A673 (cell line): ENCODE measurements around the gene SLC5A5.

ENCODE experiments used
- EZH2 ChIP-seq: fragments of 200-600 bp; sonication (generic); IDR thresholded peaks from 2 replicates; pipeline ENCODE4 v1.6.1; 2017; ENCODE audit warnings: borderline replicate concordance, low read depth, mild to moderate bottlenecking, mixed read lengths, antibody characterized with exemption, low read length; ENCODE audit not compliant: poor library complexity, severe bottlenecking
- TF ChIP-seq, protein P1 (sequence below): fragments of 300-800, 200-600 bp; sonication (generic); conservative IDR thresholded peaks from 2 replicates; pipeline ENCODE4 v1.5.1; 2017; ENCODE audit warnings: low read depth, mild to moderate bottlenecking, antibody characterized with exemption, low read length, moderate library complexity, mixed read lengths

- TF ChIP-seq, protein P1, sequence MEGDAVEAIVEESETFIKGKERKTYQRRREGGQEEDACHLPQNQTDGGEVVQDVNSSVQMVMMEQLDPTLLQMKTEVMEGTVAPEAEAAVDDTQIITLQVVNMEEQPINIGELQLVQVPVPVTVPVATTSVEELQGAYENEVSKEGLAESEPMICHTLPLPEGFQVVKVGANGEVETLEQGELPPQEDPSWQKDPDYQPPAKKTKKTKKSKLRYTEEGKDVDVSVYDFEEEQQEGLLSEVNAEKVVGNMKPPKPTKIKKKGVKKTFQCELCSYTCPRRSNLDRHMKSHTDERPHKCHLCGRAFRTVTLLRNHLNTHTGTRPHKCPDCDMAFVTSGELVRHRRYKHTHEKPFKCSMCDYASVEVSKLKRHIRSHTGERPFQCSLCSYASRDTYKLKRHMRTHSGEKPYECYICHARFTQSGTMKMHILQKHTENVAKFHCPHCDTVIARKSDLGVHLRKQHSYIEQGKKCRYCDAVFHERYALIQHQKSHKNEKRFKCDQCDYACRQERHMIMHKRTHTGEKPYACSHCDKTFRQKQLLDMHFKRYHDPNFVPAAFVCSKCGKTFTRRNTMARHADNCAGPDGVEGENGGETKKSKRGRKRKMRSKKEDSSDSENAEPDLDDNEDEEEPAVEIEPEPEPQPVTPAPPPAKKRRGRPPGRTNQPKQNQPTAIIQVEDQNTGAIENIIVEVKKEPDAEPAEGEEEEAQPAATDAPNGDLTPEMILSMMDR, result no peak
- TF ChIP-seq EZH2, result no peak
Measured at GRCh38 chr19:17879466-17879865, 7.7 kb downstream of the SLC5A5 start.
